Ectodermal cell (in vitro differentiated cells): ENCODE results near the gene NPHP3.
"Not testable (repeated sequence)": the region's sequence is repeated elsewhere in the genome, so short reads cannot be mapped to it uniquely, and the experiment has no call there.

Experiments
- H3K27ac ChIP-seq: 2 replicates; pipeline ENCODE4 v1.7.0; 2013; ENCODE audit warnings: mild to moderate bottlenecking, low read depth, low read length; ENCODE audit not compliant: insufficient read depth, poor library complexity, severe bottlenecking
- H3K27me3 ChIP-seq: 2 replicates; pipeline ENCODE4 v1.7.0; 2013; ENCODE audit warnings: mild to moderate bottlenecking, low read length; ENCODE audit not compliant: insufficient read depth, control insufficient read depth, poor library complexity, severe bottlenecking
- H3K36me3 ChIP-seq: one replicate; pipeline ENCODE4 v1.7.0; 2013; ENCODE audit warnings: low read length; ENCODE audit not compliant: control insufficient read depth, insufficient read depth
- H3K4me1 ChIP-seq: one replicate; pipeline ENCODE4 v1.7.0; 2013; ENCODE audit warnings: low read length; ENCODE audit not compliant: control insufficient read depth, insufficient read depth
- H3K4me3 ChIP-seq: 2 replicates; pipeline ENCODE4 v1.7.0; 2013; ENCODE audit warnings: low read depth, low read length, control low read depth; ENCODE audit not compliant: insufficient read depth
- H3K9me3 ChIP-seq: 2 replicates; pipeline ENCODE4 v1.7.0; 2013; ENCODE audit warnings: mild to moderate bottlenecking, low read length, moderate library complexity; ENCODE audit not compliant: control insufficient read depth
- WGBS, 2 experiments: methylation state at CpG; one replicate each; pipeline ENCODE4 v1.1.7; 2013; ENCODE audit warnings: missing lambda C conversion rate in 2 of 2; 5-methylcytosine and 5-hydroxymethylcytosine counted together

The NPHP3 gene

GRCh38 chr3:132645058-132645457 is 77.2 kb downstream of the NPHP3 start:
- H3K27me3 ChIP-seq = no peaks in the 10 kb centered on the region
- H3K27ac ChIP-seq = no peak overlapping the region
- H3K9me3 ChIP-seq = no peaks in the 10 kb centered on the region
- no peak overlapping the region for H3K4me3 ChIP-seq
- H3K4me1 ChIP-seq = no peaks in the 10 kb centered on the region
- H3K36me3 ChIP-seq = no peaks in the 10 kb centered on the region
- WGBS, 2 experiments = 88 to 96% methylated on average over 1 of the region's 1 CpG

GRCh38 chr3:132643366-132643765 is 78.8 kb downstream of the NPHP3 start:
- no peaks in the 10 kb centered on the region for H3K36me3 ChIP-seq
- H3K4me3 ChIP-seq = no peak overlapping the region
- H3K9me3 ChIP-seq = no peaks in the 10 kb centered on the region
- WGBS, 2 experiments = 81 to 83% methylated on average over 2 of the region's 2 CpGs
- H3K27me3 ChIP-seq = no peaks in the 10 kb centered on the region
- no peaks in the 10 kb centered on the region for H3K4me1 ChIP-seq
- H3K27ac ChIP-seq = no peak overlapping the region

GRCh38 chr3:132642539-132642847 is 79.7 kb downstream of the NPHP3 start:
- H3K27me3 ChIP-seq = no peaks in the 10 kb centered on the region
- 52 to 100% methylated on average over 1 to 2 of the region's 2 CpGs for WGBS, 2 experiments
- H3K36me3 ChIP-seq = no peaks in the 10 kb centered on the region
- no peaks in the 10 kb centered on the region for H3K4me1 ChIP-seq
- H3K27ac ChIP-seq = no peak overlapping the region
- H3K4me3 ChIP-seq = no peak overlapping the region
- no peaks in the 10 kb centered on the region for H3K9me3 ChIP-seq

- Histone ChIP-seq H3K9me3 (no peaks in the 10 kb centered on the region), H3K36me3 (no peaks in the 10 kb centered on the region), H3K4me1 (no peaks in the 10 kb centered on the region), H3K27me3 (no peaks in the 10 kb centered on the region), H3K27ac (no peak overlapping the region), H3K4me3 (no peak overlapping the region)
- WGBS, 2 experiments = 76 to 80% methylated on average over 4 of the region's 5 CpGs
These were observed 80.2 kb downstream of the NPHP3 start for GRCh38 chr3:132641837-132642538.

- not testable (repeated sequence) for H3K36me3 ChIP-seq, H3K27me3 ChIP-seq, H3K4me1 ChIP-seq, H3K4me3 ChIP-seq, H3K27ac ChIP-seq, H3K9me3 ChIP-seq
- WGBS, 2 experiments = 81 to 96% methylated on average over 2 of the region's 2 CpGs
These were observed 80.8 kb downstream of the NPHP3 start for GRCh38 chr3:132641427-132641826.

GRCh38 chr3:132638706-132639105 is 83.5 kb downstream of the NPHP3 start:
- H3K4me1 ChIP-seq = no peaks in the 10 kb centered on the region
- no peak overlapping the region for H3K27ac ChIP-seq
- no peaks in the 10 kb centered on the region for H3K9me3 ChIP-seq
- no peak overlapping the region for H3K4me3 ChIP-seq
- H3K27me3 ChIP-seq = no peaks in the 10 kb centered on the region
- no peaks in the 10 kb centered on the region for H3K36me3 ChIP-seq

- H3K9me3 ChIP-seq = no peaks in the 10 kb centered on the region
- H3K27me3 ChIP-seq = no peaks in the 10 kb centered on the region
- no peak overlapping the region for H3K27ac ChIP-seq
- H3K36me3 ChIP-seq = no peaks in the 10 kb centered on the region
- no peaks in the 10 kb centered on the region for H3K4me1 ChIP-seq
- 71% methylated on average over 1 of the region's 1 CpG; no CpG with 5 or more reads in 1 of the 2 experiments for WGBS, 2 experiments
- H3K4me3 ChIP-seq = no peak overlapping the region
These were observed 84.6 kb downstream of the NPHP3 start for GRCh38 chr3:132637590-132637989.

- no peak overlapping the region for H3K27ac ChIP-seq
- no peaks in the 10 kb centered on the region for H3K4me1 ChIP-seq
- H3K4me3 ChIP-seq = no peak overlapping the region
These were observed 87.2 kb downstream of the NPHP3 start for GRCh38 chr3:132635052-132635451.

More at GRCh38 chr3:132635052-132635451, 87.2 kb downstream of the NPHP3 start:
- H3K9me3 ChIP-seq = no peaks in the 10 kb centered on the region
- H3K27me3 ChIP-seq = no peaks in the 10 kb centered on the region
- no peaks in the 10 kb centered on the region for H3K36me3 ChIP-seq
